ENCODE measurements around the gene RCC2.

GRCh38 chr1:17441265-17441992 lies 2.0 kb upstream of the RCC2 start:
- no peak for TF ChIP-seq RAD21 (IDR thresholded peaks at IDR 0.05)
- TF ChIP-seq, protein P1, sequence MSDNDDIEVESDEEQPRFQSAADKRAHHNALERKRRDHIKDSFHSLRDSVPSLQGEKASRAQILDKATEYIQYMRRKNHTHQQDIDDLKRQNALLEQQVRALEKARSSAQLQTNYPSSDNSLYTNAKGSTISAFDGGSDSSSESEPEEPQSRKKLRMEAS (IDR thresholded peaks at IDR 0.05) = no peak
- TF ChIP-seq YY1 (IDR thresholded peaks at IDR 0.05) = no peak
- no peak for TF ChIP-seq CTCF (IDR thresholded peaks at IDR 0.05; ENCODE audit: low read depth, low read length, missing input control)
- TF ChIP-seq HNF4G (IDR thresholded peaks at IDR 0.05) = no peak
- no peak for TF ChIP-seq ZBTB33 (IDR thresholded peaks at IDR 0.05)
- no peak for TF ChIP-seq SP1 (IDR thresholded peaks at IDR 0.05)
- TF ChIP-seq RXRA (IDR thresholded peaks at IDR 0.05) = no peak
- TF ChIP-seq GABPA (IDR thresholded peaks at IDR 0.05 in 1 of 2, conservative IDR thresholded peaks at IDR 0.05 in 1 of 2) = no peak
- no peak for TF ChIP-seq REST (IDR thresholded peaks at IDR 0.05)
- TF ChIP-seq FOXA1 (IDR thresholded peaks at IDR 0.05) = no peak
- no peak for TF ChIP-seq JUND (IDR thresholded peaks at IDR 0.05)
- no peak for TF ChIP-seq HNF4A (conservative IDR thresholded peaks at IDR 0.05)
- no peak for TF ChIP-seq TAF1 (conservative IDR thresholded peaks at IDR 0.05)
